T-helper 2 cell treated with Interferon-gamma antibody and Interleukin-4, amounts not matched to agents 5 μg/mL and 100 μg/mL, for 36 hours (primary cell): Measurements from ENCODE around the gene KAT8.
"Not testable (repeated sequence)": the region's sequence is repeated elsewhere in the genome, so short reads cannot be mapped to it uniquely, and the experiment has no call there.

Source experiments
- DNase-seq: peaks from one replicate; pipeline ENCODE4 v3.0.0; 2021; ENCODE audit warnings: low spot score
- H3K27ac Mint-ChIP-seq: one replicate; pipeline ENCODE4 v1.8.0; 2021; ENCODE audit warnings: mild to moderate bottlenecking, mixed read lengths
- H3K27me3 Mint-ChIP-seq: one replicate; pipeline ENCODE4 v1.8.0; 2021; ENCODE audit warnings: low read depth, mixed read lengths
- H3K36me3 Mint-ChIP-seq: one replicate; pipeline ENCODE4 v1.8.0; 2021; ENCODE audit warnings: low read depth, mixed read lengths
- H3K4me1 Mint-ChIP-seq: one replicate; pipeline ENCODE4 v1.8.0; 2021; ENCODE audit warnings: low read depth, mixed read lengths
- H3K4me3 Mint-ChIP-seq: one replicate; pipeline ENCODE4 v1.8.0; 2022; ENCODE audit warnings: mild to moderate bottlenecking, moderate library complexity, mixed read lengths
- H3K9me3 Mint-ChIP-seq: one replicate; pipeline ENCODE4 v1.8.0; 2021; ENCODE audit warnings: mixed read lengths

KAT8 gene

DNA sequence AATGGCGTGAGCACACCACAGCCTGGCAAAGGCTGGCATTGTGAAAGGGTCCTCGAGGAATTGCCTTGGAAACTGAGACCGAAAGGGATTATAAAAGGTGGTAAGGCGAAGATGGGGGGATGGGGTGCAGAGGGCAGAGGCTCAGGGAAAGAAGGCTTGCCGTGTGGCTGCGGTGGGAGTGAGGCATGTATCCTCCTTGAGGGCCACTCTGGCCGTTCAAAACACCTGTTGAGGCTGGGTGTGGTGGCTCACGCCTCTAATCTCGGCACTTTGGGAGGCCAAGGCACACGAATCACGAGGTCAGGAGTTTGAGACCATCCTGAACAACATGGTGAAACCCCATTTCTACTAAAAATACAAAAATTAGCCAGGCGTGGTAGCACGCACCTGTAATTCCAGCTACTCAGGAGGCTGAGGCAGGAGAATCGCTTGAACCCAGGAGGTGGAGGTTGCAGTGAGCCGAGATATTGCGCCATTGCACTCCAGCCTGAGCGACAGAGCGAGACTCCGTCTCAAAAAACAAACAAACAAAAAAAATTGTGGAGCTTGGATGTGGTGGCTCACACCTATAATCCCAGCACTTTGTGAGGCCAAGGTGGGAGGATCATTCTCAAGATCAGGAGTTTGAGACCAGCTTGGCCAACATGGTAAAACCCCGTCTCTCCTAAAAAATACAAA lies 19.5 kb downstream of the KAT8 start:
- not testable (repeated sequence) for H3K9me3 Mint-ChIP-seq, H3K36me3 Mint-ChIP-seq, H3K27ac Mint-ChIP-seq, H3K27me3 Mint-ChIP-seq, DNase-seq, H3K4me1 Mint-ChIP-seq, H3K4me3 Mint-ChIP-seq

DNA sequence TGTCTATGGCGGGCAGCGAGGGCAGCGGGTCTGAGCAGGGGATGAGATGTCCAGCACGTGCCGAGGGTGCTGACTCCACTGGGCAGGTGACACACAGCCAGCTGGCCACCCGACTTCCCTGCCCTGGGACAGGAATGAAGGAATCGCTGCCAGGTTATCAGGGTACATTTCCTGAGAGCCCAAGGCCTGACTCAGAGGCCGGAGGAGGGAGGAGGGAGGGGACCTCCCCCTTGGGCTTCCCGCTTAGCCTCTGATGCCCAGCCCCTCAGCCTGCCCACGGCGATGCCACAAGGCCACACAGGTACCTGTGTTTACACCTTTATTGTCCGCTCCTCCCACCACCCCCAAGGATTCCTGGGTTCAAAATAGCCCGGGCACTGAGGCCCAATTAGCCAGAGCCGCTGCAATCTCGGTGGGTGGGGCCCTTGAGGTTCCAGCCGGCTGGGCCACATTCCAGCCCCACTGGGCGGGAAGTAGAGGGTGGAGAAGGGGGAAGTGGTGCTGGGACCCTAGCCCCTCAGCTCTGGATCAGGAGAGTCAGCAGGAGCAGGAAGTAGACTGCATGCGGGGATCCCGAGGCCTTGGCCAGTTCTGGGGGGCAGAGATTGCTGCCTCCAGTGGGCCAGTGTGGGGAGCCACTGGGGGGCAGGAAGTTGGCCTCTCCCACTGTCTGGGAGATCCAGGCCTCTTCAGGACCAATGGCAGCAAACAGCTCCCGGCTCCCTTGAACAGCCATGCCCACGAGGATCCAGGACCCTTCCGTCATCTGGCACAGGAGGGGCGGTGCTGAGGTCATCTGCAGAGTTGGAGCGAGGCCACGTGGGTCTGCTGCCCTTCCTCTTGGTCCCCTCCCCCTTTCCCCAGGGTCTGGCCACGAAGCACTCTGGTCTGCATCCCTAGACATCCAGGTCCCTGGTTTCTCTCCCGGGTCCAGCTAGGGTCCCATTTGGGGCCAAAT lies 21.4 kb downstream of the KAT8 start:
- no peak overlapping the region for H3K4me3 Mint-ChIP-seq
- no peaks in the 10 kb centered on the region for H3K9me3 Mint-ChIP-seq
- DNase-seq, result no peak
- no peaks in the 10 kb centered on the region for H3K36me3 Mint-ChIP-seq
- peaks cover 14% of the 10 kb centered on the region for H3K4me1 Mint-ChIP-seq
- no peaks in the 10 kb centered on the region for H3K27me3 Mint-ChIP-seq
- no peak overlapping the region for H3K27ac Mint-ChIP-seq

- not testable (repeated sequence) for H3K27ac Mint-ChIP-seq, DNase-seq, H3K36me3 Mint-ChIP-seq, H3K4me3 Mint-ChIP-seq, H3K9me3 Mint-ChIP-seq, H3K27me3 Mint-ChIP-seq
- H3K4me1 Mint-ChIP-seq, result peaks cover 14% of the 10 kb centered on the region
Measured at GRCh38 chr16:31141071-31141469, 23.6 kb downstream of the KAT8 start.

- DNase-seq, result no peak
- H3K36me3 Mint-ChIP-seq, result no peaks in the 10 kb centered on the region
- peak overlapping the region; percentile 77 for H3K4me3 Mint-ChIP-seq
- peaks cover 14% of the 10 kb centered on the region for H3K4me1 Mint-ChIP-seq
- peak overlapping the region; percentile 81 for H3K27ac Mint-ChIP-seq
- no peaks in the 10 kb centered on the region for H3K9me3 Mint-ChIP-seq
- peaks cover 2% of the 10 kb centered on the region for H3K27me3 Mint-ChIP-seq
Measured at GRCh38 chr16:31141489-31142108, 24.1 kb downstream of the KAT8 start.

DNA sequence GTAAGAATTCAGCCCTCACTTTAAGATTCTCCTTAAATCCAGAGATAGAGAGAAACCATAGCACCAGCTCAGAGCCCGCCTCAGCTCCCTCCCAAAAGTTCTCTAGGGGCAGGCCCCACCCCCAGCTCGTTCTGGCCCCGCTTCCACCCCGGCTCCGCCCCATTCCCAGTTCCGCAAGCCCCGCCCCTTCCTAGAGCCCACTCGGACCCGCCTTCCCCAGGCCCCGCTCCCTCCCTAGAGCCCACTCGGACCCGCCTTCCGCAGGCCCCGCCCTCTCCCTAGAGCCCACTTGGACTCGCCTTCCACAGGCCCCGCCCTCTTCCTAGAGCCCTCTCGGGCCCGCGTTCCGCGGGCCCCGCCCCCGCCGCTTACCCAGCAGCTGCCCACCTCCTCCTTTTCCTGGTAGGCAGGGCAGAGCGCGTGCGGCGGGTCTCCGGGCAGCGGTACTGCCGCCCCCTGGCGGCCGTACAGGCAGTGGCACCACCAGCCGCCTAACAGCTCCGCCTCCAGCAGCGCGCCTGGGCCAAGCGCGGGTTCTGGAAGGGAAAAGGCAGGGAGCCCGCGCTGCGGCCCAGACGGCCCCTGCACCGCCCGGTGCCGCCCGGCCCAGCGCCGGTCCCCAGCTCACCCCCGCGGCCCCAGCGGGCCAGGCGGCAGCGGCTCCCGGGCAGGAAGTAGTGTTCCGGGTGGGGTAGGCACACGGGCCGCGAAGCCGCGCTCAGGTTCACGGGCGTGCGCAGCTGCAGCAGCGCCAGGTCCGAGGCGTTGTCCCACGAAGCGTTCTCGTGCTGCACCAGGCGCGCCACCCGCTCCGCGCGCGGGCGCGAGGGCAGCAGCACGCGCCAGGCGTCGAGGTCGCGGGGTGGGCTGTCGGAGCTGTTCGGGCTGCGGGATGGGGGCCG lies 24.9 kb downstream of the KAT8 start:
- H3K27ac Mint-ChIP-seq, result peak overlapping the region; percentile 81
- DNase-seq, result peak; percentile 98
- peak overlapping the region; percentile 77 for H3K4me3 Mint-ChIP-seq
- peaks cover 14% of the 10 kb centered on the region for H3K4me1 Mint-ChIP-seq
- peaks cover 2% of the 10 kb centered on the region for H3K27me3 Mint-ChIP-seq
- H3K9me3 Mint-ChIP-seq, result no peaks in the 10 kb centered on the region
- H3K36me3 Mint-ChIP-seq, result no peaks in the 10 kb centered on the region

DNA sequence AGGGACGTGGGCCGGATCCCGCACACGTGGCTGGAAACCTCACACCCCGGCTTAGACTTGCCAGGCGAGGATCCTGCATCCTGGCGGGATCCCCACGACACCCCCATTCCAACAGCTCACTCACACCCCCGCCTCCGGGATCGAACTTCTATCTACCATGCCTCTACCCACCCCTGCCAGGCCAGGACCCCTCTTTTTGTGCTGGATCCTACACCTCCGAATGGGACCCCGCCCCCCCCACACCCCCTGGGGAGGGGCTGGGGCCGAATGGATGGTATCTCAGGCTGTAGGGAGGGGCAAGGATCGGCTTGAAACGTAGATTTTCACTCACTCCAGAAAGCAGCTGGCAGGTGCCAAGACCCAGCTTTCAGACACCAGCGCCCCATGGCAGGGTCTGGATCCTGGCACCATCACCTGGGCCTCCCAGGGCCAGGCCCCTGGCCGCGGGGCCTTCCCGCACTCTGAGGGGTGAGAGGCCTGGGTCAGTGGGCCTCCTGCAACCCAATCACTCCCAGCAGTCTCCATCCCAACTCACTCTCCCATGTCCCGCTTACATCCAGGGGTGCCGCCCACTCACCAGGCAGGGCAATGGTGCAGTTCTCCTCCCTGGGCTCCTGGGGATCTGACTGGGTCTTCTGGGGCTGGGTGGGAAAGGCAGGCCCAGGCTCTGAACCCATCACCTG lies 25.7 kb downstream of the KAT8 start:
- H3K27me3 Mint-ChIP-seq, result peaks cover 7% of the 10 kb centered on the region
- H3K4me3 Mint-ChIP-seq, result peak overlapping the region; percentile 65
- no peaks in the 10 kb centered on the region for H3K9me3 Mint-ChIP-seq
- H3K4me1 Mint-ChIP-seq, result peaks cover 16% of the 10 kb centered on the region
- H3K36me3 Mint-ChIP-seq, result no peaks in the 10 kb centered on the region
- no peak for DNase-seq
- no peak overlapping the region for H3K27ac Mint-ChIP-seq

DNA sequence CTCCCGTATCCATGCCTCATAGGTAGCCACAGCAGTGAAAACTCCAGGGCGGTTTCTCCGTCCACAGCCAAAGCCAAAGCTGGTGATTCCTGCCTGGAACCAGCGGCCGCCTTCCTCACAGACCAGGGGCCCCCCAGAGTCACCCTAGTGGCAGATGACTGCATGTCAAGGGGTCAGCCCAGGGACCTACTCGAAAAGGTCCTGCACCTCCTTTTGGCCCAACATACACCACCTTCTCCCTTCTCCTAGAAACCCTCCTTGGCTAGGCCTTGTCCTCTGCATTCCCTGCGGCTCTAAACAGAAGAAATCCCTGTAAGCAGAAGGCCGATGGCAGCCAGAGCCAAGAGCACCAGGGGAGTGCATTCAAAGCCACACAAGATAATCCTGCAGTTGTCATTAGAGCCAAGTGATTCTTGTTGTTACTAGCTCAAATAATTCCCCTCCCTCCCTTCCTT lies 26.3 kb downstream of the KAT8 start:
- Mint-ChIP-seq H3K36me3 (no peaks in the 10 kb centered on the region), H3K27ac (no peak overlapping the region), H3K9me3 (no peaks in the 10 kb centered on the region), H3K4me1 (peaks cover 16% of the 10 kb centered on the region), H3K27me3 (peaks cover 7% of the 10 kb centered on the region), H3K4me3 (peak overlapping the region; percentile 65)
- DNase-seq, result no peak

DNA sequence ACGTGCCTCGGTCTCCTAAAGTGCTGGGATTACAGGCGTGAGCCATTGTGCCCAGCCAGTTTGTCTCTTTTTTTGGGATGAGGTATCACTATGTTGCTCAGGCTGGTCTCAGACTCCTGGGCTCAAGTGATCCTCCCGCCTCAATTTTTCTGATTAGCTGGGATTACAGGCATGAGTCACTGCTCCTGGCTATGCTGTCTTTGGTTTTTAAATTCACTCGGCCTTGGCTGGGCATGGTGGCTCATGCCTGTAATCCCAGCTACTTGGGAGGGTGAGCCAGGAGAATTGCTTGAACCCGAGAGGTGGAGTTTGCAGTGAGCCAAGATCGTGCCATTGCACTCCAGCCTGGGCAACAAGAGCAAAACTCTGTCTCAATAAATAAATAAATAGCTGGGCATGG lies 27.0 kb downstream of the KAT8 start:
- not testable (repeated sequence) for H3K9me3 Mint-ChIP-seq, H3K27ac Mint-ChIP-seq, DNase-seq, H3K36me3 Mint-ChIP-seq, H3K27me3 Mint-ChIP-seq
- Mint-ChIP-seq H3K4me1 (peaks cover 16% of the 10 kb centered on the region), H3K4me3 (peak overlapping the region; percentile 65)

GRCh38 chr16:31145398-31145990 lies 28.0 kb downstream of the KAT8 start:
- Mint-ChIP-seq H3K27me3 (peaks cover 7% of the 10 kb centered on the region), H3K27ac (no peak overlapping the region), H3K4me3 (no peak overlapping the region), H3K36me3 (no peaks in the 10 kb centered on the region), H3K4me1 (peaks cover 16% of the 10 kb centered on the region), H3K9me3 (no peaks in the 10 kb centered on the region)
- no peak for DNase-seq

- no peaks in the 10 kb centered on the region for H3K9me3 Mint-ChIP-seq
- H3K27ac Mint-ChIP-seq, result no peak overlapping the region
- DNase-seq, result no peak
- peaks cover 8% of the 10 kb centered on the region for H3K4me1 Mint-ChIP-seq
- H3K27me3 Mint-ChIP-seq, result peaks cover 7% of the 10 kb centered on the region
- no peak overlapping the region for H3K4me3 Mint-ChIP-seq
- no peaks in the 10 kb centered on the region for H3K36me3 Mint-ChIP-seq
Measured at GRCh38 chr16:31147574-31147973, 30.1 kb downstream of the KAT8 start.

DNA sequence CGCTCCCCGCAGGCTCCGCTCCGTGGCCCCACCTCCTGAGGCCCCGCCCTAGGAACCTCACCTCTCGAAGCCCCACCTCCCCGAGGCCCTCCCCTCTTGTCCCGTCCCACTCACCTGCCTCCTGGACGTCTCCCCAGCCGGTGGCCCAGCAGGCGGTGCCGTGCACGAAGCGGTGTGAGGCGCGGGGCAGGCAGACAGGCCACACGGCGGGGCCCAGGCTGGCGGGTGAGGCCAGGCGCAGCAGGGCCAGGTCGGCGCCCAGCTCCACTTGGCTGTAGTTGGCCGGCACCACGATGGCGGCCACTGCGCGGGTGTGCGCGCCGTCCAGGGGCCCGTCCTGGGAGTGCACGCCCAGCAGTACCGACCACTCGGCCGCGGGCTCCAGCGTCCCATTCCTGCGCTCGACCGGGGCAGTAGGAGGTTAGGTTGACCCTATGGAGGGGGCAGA lies 30.8 kb downstream of the KAT8 start:
- peaks cover 8% of the 10 kb centered on the region for H3K4me1 Mint-ChIP-seq
- no peaks in the 10 kb centered on the region for H3K9me3 Mint-ChIP-seq
- DNase-seq, result no peak

GRCh38 chr16:31148896-31149295 lies 31.4 kb downstream of the KAT8 start:
- Mint-ChIP-seq H3K27ac (no peak overlapping the region), H3K36me3 (no peaks in the 10 kb centered on the region), H3K9me3 (no peaks in the 10 kb centered on the region), H3K27me3 (peaks cover 7% of the 10 kb centered on the region), H3K4me1 (peaks cover 2% of the 10 kb centered on the region), H3K4me3 (no peak overlapping the region)
- no peak for DNase-seq

More for the DNA sequence above, 30.8 kb downstream of the KAT8 start:
- H3K27ac Mint-ChIP-seq, result no peak overlapping the region
- H3K27me3 Mint-ChIP-seq, result peaks cover 7% of the 10 kb centered on the region
- no peak overlapping the region for H3K4me3 Mint-ChIP-seq
- H3K36me3 Mint-ChIP-seq, result no peaks in the 10 kb centered on the region
